ENCODE measurements around the gene TREM2.
"Not testable (repeated sequence)": the region's sequence is repeated elsewhere in the genome, so short reads cannot be mapped to it uniquely, and the experiment has no call there.

The TREM2 gene

DNA sequence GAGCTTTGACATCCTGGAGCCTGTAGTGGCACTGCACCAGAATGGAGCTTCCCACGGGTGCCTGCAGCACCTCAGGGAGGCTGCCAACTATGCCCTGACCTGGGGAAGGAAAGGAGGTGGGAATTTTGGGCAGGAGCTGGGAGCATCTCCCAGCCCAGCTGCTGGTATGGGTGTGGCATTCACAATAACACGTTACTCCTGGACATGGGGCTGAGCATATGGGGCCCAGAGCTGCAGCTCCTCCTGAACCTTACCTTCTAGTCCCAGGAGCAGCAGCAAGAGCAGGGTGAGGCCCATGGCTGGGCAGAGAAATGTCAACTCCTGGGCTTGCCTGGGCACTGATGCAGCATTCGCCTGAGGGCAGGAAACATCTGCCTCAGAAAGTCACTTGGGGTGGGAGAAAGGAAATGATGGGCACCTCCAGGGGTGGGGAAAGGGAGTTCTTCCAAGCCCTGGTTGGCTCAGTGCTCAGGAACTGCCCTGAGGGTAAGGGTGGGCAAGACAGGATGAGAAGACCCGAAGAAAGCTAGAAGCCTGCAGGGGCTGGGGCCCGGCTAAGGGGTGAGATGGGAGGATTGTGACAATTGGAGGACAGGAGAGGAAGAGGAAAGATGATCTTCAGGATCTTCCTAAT, 8.8 kb downstream of the TREM2 start, which contains the start of gene TREML1:
Gene TREML1, minus strand, starts transcription at position 356 of the 634 bp plus-strand sequence. Its CDS starts 59 bp downstream, at position 297.
- no peak for DNase-seq

DNA sequence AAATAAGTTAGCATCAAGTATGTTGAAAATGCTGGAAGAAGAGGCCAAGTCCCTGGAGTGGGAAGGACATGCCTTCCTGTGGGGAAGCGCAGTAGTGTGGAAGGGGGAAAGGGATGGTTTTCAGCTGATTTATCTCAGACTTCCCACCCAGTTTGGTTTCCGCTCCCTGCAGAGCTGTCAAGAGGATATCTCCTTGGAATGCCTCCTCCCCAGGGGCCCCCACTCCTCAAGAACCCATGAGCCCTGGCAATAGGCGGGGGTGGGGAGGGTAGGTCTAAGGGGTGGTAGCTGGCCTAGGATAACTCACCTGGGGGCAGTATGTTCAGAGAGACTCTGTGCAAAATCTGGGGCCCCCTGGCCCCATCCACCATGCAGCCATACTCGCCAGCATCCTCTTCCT, 9.5 kb downstream of the TREM2 start:
- DNase-seq = no peak

GRCh38 chr6:41150671-41151070, 12.2 kb downstream of the TREM2 start:
- DNase-seq = no peak

DNA sequence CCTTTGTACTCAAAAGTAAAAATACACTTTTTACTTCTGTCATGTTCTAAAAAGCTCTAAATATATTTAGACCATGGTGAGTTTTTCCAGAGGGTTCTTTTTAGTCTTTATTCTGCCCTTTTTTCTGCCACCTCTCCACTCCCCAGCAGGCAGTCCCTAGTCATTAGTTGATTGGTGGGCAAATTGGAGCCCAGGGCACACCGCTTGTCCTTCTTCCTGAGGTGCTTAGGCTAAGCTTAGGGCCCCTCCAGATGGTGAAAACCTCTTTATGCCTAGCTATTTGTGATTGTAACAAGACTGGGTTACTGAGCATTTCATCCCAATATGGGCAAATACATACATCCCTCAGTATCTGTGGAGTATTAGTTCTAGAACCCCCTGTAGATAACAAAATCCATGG, 15.0 kb downstream of the TREM2 start:
- no peak for DNase-seq

DNA sequence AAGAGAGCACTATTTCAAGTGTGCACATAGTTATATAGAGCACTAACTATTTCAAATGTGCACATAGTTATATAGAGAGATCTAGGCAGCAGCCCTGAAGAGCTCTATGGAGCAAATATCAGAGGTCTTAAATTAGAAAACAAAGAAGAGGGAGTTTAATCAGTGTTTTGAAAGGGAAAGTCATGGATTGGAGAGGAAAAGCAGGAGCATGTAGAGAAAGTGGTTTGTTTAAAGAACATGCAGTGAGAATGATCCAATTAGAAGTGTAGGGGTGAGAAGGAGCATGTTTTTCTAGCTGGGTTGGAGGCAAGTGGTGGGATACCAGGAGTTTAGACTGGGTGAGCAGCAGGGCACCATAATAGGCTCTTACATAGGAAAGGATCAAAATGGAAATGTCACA, 26.0 kb downstream of the TREM2 start:
- DNase-seq = no peak

DNA sequence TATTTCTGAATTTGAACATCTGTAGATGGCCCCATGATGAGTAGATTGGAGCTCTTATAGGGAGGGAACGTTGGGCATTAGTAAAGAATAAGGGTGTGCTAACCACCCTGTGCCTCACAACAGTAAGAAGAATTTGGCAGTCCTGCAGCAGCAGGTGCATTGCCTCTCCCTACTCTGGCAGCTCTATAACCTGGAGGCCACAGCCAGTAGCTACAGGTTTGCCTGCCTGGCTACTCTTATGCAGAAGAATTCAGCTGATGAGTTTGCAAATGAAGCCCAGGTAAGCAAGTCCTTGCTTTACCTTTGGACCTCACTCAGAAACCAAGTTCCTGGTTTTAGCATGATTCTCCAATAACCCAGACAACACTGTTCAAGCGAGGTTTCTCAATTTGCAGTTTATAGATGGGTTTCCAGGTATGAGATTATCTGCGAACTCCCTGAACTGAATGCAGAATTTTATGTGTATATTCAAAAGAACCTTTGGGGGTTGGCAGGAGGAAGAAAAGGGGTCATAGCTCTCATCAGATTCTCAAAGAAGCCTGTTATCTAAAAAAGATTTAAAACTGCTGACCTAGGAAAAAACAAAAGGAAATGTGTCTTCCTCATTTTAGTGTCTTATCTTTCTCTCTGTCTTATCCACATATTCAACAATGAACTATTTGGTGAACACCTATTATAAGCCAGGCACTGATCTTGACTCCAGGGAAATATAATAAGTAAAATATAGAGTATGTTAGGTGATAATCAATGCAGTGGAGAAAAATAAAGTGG, 27.7 kb downstream of the TREM2 start:
- no peak for DNase-seq

GRCh38 chr6:41132254-41132653, 30.7 kb downstream of the TREM2 start:
- DNase-seq = no peak

DNA sequence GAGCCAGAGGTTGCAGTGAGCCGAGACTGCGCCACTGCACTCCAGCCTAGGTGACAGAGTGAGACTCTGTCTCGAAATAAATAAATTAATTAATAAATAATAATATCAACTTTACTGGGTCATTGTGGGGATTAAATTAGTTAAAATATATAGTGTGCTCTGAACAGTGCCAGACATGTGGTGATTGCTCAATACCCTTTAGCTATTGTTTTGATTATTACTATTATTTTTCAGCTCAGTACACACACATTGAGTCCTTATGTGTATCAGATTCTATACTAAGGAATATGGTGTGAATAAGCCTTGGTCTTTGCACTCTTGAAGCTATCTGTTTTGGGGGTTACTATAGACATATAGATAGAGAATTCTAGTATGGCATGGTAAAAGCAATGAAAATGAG, 37.6 kb downstream of the TREM2 start:
- DNase-seq = no peak

- DNase-seq = no peak
Measured at GRCh38 chr6:41122918-41123317, 40.0 kb downstream of the TREM2 start.

- DNase-seq = no peak
Measured at GRCh38 chr6:41122373-41122772, 40.5 kb downstream of the TREM2 start.

DNA sequence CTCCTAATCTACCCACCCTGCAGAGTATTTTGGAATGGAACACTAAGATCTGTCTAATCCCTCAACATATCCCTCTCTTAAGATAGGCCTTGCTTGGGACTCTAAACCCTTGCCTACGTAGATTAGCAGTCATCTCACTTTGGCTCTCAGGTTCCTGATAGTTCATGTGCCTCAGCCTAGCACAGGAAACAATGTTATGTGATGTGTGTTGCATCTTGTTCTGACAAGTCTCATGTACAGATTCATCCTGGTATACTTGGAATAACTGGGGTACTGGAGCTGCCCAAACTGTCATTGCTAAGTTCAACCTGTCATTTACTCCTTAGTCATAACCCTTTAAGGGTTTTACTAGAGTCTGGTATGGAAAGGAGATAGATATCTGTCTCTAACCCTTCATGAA, 42.9 kb downstream of the TREM2 start:
- no peak for DNase-seq

- no peak for DNase-seq
Measured at GRCh38 chr6:41119508-41119907, 43.4 kb downstream of the TREM2 start.

DNA sequence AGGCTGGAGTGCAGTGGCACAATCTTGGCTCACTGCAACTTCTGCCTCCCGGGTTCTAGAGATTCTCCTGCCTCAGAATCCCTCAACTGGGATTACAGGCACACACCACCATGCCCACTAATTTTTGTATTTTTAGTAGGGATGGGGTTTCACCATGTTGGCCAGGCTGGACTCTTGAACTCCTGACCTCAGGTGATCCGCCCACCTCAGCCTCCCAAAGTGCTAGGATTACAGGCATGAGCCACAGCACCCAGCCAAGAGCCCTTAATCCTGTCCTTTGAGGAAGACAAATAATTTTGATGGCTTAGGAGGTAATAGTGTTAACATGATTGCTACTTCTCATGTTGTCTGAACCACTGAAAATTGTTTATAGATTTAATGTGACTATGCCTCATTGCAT, 47.9 kb downstream of the TREM2 start:
- not testable (repeated sequence) for DNase-seq

GRCh38 chr6:41111017-41111416, 51.9 kb downstream of the TREM2 start:
- no peak for DNase-seq
